ENCODE measurements around the gene OPHN1. TPM values are rescaled to one million over a fixed set of nuclear protein-coding genes. Genes with fewer than 3 reads are reported as not detected.

Gene OPHN1
- total and polyA plus RNA-seq, 2 of the 13 experiments (the other 11 are each of a cell fraction or from before 2014, with no cell fraction given) = 1.6 to 1.7 TPM

- TF ChIP-seq ZBTB40 (IDR thresholded peaks at IDR 0.05) (no peak), ZBTB40 (CRISPR knock-in tag; IDR thresholded peaks at IDR 0.05) (no peak), SRF (IDR thresholded peaks at IDR 0.05; ENCODE audit: low read depth, low read length) (no peak), PHB2 (IDR thresholded peaks at IDR 0.05; ENCODE audit: partially characterized antibody) (no peak), SETDB1 (CRISPR knock-in tag; IDR thresholded peaks at IDR 0.05; ENCODE audit: borderline replicate concordance) (no peak), CAMTA2 (CRISPR knock-in tag; IDR thresholded peaks at IDR 0.05; ENCODE audit: borderline replicate concordance) (no peak), PLRG1 (conservative IDR thresholded peaks at IDR 0.05) (no peak), ZNF329 (CRISPR knock-in tag; IDR thresholded peaks at IDR 0.05; ENCODE audit: low read depth) (no peak), ELK4 (CRISPR knock-in tag; IDR thresholded peaks at IDR 0.05; ENCODE audit: borderline replicate concordance) (no peak), NCOR1 (IDR thresholded peaks at IDR 0.05; ENCODE audit: borderline replicate concordance, low read length) (no peak), TRIM22 (IDR thresholded peaks at IDR 0.05) (no peak), PHF21A (CRISPR knock-in tag; IDR thresholded peaks at IDR 0.05) (no peak)
Measured at GRCh38 chrX:68343551-68343950, 89.7 kb downstream of the OPHN1 start (continued).

Measured in HepG2 (cell line).